ENCODE results near the gene SLC30A3. TPM values are rescaled to one million over a fixed set of nuclear protein-coding genes. Genes with fewer than 3 reads are reported as not detected.

The SLC30A3 gene
- total and polyA plus RNA-seq, 2 of the 13 experiments (the other 11 are each of a cell fraction or from before 2014, with no cell fraction given), result 0.38 to 0.79 TPM

DNA sequence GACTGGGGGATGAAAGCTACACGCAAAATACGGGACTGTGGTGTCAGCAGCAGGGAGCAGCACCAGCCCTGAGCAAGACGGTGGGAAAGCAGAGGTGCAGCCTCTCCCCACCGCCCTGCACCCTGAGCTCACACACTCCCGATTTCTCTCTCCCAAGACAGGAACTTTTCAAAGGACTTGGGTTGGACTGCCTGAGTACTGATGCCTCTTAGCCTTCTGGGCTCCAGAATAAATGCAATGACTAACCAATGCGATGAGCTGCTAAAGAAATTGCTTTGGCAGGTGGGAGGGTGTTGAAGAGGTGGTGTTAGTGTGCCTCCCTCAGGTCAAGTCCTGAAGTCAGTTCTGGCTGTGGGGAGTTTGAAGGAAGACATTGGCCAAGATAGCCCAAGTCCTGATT is 29.0 kb upstream of the SLC30A3 start (continued):
- no peak for TF ChIP-seq NFE2 (CRISPR knock-in tag; IDR thresholded peaks at IDR 0.05)
- TF ChIP-seq PLRG1 (conservative IDR thresholded peaks at IDR 0.05), result no peak
- TF ChIP-seq THAP11 (CRISPR knock-in tag; IDR thresholded peaks at IDR 0.05), result peak; percentile 33; the same call in 1 of the 2 replicates
- TF ChIP-seq, protein P1, sequence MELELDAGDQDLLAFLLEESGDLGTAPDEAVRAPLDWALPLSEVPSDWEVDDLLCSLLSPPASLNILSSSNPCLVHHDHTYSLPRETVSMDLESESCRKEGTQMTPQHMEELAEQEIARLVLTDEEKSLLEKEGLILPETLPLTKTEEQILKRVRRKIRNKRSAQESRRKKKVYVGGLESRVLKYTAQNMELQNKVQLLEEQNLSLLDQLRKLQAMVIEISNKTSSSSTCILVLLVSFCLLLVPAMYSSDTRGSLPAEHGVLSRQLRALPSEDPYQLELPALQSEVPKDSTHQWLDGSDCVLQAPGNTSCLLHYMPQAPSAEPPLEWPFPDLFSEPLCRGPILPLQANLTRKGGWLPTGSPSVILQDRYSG (CRISPR knock-in tag; IDR thresholded peaks at IDR 0.05), result no peak
- TF ChIP-seq SATB2 (CRISPR knock-in tag; IDR thresholded peaks at IDR 0.05), result no peak
- no peak for TF ChIP-seq LCORL (IDR thresholded peaks at IDR 0.05)
- no peak for TF ChIP-seq LCORL (CRISPR knock-in tag; IDR thresholded peaks at IDR 0.05)
- TF ChIP-seq, protein P2, sequence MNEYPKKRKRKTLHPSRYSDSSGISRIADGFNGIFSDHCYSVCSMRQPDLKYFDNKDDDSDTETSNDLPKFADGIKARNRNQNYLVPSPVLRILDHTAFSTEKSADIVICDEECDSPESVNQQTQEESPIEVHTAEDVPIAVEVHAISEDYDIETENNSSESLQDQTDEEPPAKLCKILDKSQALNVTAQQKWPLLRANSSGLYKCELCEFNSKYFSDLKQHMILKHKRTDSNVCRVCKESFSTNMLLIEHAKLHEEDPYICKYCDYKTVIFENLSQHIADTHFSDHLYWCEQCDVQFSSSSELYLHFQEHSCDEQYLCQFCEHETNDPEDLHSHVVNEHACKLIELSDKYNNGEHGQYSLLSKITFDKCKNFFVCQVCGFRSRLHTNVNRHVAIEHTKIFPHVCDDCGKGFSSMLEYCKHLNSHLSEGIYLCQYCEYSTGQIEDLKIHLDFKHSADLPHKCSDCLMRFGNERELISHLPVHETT (CRISPR knock-in tag; conservative IDR thresholded peaks at IDR 0.05), result no peak
- TF ChIP-seq SMC3 (IDR thresholded peaks at IDR 0.05; ENCODE audit: low read length), result peak; percentile 35; the same call in 1 of the 2 replicates
- TF ChIP-seq ZNF274 (CRISPR knock-in tag; IDR thresholded peaks at IDR 0.05), result peak; percentile 64; the same call in 1 of the 2 replicates
- TF ChIP-seq, protein P3, sequence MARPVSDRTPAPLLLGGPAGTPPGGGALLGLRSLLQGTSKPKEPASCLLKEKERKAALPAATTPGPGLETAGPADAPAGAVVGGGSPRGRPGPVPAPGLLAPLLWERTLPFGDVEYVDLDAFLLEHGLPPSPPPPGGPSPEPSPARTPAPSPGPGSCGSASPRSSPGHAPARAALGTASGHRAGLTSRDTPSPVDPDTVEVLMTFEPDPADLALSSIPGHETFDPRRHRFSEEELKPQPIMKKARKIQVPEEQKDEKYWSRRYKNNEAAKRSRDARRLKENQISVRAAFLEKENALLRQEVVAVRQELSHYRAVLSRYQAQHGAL (CRISPR knock-in tag; IDR thresholded peaks at IDR 0.05; ENCODE audit: not compliant biosample characterization), result no peak
- TF ChIP-seq, protein P4, sequence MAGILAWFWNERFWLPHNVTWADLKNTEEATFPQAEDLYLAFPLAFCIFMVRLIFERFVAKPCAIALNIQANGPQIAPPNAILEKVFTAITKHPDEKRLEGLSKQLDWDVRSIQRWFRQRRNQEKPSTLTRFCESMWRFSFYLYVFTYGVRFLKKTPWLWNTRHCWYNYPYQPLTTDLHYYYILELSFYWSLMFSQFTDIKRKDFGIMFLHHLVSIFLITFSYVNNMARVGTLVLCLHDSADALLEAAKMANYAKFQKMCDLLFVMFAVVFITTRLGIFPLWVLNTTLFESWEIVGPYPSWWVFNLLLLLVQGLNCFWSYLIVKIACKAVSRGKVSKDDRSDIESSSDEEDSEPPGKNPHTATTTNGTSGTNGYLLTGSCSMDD (CRISPR knock-in tag; IDR thresholded peaks at IDR 0.05), result no peak
- TF ChIP-seq SUZ12 (IDR thresholded peaks at IDR 0.05; ENCODE audit: low read depth, low read length), result no peak
- 0 out of 2 replicates have a peak, but pooled peaks have one; percentile 6 for TF ChIP-seq SALL1 (CRISPR knock-in tag; IDR thresholded peaks at IDR 0.05)
- TF ChIP-seq, protein P5, sequence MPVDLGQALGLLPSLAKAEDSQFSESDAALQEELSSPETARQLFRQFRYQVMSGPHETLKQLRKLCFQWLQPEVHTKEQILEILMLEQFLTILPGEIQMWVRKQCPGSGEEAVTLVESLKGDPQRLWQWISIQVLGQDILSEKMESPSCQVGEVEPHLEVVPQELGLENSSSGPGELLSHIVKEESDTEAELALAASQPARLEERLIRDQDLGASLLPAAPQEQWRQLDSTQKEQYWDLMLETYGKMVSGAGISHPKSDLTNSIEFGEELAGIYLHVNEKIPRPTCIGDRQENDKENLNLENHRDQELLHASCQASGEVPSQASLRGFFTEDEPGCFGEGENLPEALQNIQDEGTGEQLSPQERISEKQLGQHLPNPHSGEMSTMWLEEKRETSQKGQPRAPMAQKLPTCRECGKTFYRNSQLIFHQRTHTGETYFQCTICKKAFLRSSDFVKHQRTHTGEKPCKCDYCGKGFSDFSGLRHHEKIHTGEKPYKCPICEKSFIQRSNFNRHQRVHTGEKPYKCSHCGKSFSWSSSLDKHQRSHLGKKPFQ (CRISPR knock-in tag; IDR thresholded peaks at IDR 0.05; ENCODE audit: insufficient replicate concordance), result no peak
- no peak for TF ChIP-seq ZNF672 (CRISPR knock-in tag; IDR thresholded peaks at IDR 0.05)
- no peak for TF ChIP-seq CHCHD3 (CRISPR knock-in tag; IDR thresholded peaks at IDR 0.05)
- no peak for TF ChIP-seq ZFYVE20 (CRISPR knock-in tag; IDR thresholded peaks at IDR 0.05; ENCODE audit: borderline replicate concordance, low read depth)
- no peak for TF ChIP-seq ZNF557 (CRISPR knock-in tag; IDR thresholded peaks at IDR 0.05)
- TF ChIP-seq, protein P6, sequence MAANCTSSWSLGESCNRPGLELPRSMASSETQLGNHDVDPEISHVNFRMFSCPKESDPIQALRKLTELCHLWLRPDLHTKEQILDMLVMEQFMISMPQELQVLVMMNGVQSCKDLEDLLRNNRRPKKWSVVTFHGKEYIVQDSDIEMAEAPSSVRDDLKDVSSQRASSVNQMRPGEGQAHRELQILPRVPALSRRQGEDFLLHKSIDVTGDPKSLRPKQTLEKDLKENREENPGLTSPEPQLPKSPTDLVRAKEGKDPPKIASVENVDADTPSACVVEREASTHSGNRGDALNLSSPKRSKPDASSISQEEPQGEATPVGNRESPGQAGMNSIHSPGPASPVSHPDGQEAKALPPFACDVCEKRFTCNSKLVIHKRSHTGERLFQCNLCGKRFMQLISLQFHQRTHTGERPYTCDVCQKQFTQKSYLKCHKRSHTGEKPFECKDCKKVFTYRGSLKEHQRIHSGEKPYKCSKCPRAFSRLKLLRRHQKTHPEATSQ (CRISPR knock-in tag; IDR thresholded peaks at IDR 0.05; ENCODE audit: borderline replicate concordance), result no peak
- TF ChIP-seq NPAS2 (CRISPR knock-in tag; IDR thresholded peaks at IDR 0.05; ENCODE audit: borderline replicate concordance), result no peak
- TF ChIP-seq PAF1 (CRISPR knock-in tag; IDR thresholded peaks at IDR 0.05), result no peak
- no peak for TF ChIP-seq BRD4 (CRISPR knock-in tag; IDR thresholded peaks at IDR 0.05)
- TF ChIP-seq NFYC (CRISPR knock-in tag; IDR thresholded peaks at IDR 0.05), result no peak
- TF ChIP-seq HOXD1 (CRISPR knock-in tag; IDR thresholded peaks at IDR 0.05), result no peak
